GM19351 (cell line): ENCODE measurements around the gene HPN.
"Not testable (repeated sequence)": the region's sequence is repeated elsewhere in the genome, so short reads cannot be mapped to it uniquely, and the experiment has no call there.

ENCODE experiments used
- ATAC-seq: cut with Tn5 transposase; IDR thresholded peaks from one replicate; pipeline ENCODE4 v1.9.1; 2021; ENCODE audit warnings: mild to moderate bottlenecking, moderate library complexity; ENCODE audit not compliant: unreplicated experiment

The HPN gene

GRCh38 chr19:35041548-35042055 lies at the start of gene HPN:
TSS of gene HPN (plus strand) at chr19:35041721. CDS start at chr19:35042507, 786 bp downstream.
- no peak for ATAC-seq

- not testable (repeated sequence) for ATAC-seq
These were observed 48.9 kb upstream of the HPN start for GRCh38 chr19:34992582-34992981.

DNA sequence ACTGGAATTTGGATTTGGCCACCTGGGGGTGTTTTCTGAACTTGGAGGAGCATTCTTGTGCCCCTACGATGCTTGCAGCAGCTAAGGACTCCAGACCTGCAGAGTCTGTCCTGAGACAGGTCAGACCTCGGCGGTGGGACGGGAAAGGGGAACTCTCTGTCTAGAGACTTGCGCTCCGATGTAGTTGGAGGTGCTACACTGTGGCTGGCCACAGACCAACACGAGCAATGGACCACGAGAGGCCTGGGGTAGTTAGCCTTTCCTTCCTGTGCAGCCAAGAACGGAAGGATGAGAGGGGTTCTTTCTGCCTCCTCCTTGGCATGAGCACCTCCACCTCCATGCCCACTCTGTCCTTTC lies 47.3 kb upstream of the HPN start:
- no peak for ATAC-seq

DNA sequence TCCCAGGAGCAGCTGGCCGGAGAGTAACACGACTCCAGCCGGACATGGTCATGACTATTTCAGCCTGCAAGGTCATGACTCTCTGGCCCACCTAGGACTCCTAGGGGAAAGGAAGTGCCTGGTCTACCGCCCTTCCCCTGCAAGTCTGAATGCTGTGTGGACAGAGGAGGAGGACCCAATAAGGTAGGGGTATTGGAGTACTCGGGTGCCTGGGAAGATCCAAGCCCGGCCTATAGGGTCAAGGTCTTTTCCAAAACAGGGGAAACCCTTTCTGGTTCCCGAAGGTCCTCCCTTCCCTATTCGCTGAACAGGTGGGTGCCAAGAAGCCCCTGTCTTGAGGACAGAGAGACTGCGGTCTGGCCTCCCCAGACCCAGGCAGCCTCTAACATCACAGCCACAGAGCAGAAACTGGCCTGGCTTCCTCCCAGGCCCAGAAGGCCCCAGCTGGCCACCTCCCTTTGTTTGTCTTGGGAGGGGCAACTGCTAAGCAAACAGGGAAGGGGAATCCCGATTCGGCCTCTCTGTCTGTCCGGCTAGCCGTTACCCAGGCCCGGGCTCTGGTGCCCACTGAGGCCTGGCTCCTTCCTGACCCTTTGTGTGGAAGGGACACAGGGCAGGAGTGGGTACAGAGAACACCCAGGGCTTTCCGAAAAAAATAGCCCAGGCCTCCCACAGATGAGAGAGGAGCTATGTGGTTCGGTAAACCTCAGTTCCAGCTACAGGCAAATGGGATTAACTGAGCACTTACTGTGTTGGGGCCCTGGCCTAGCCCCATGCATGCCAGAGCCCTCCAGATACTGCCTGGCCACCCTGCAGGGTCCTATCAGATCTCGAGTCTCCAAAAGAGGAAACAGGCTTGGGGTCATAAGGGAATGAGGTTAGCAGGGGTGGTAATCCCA lies 46.6 kb upstream of the HPN start:
- ATAC-seq = no peak

DNA sequence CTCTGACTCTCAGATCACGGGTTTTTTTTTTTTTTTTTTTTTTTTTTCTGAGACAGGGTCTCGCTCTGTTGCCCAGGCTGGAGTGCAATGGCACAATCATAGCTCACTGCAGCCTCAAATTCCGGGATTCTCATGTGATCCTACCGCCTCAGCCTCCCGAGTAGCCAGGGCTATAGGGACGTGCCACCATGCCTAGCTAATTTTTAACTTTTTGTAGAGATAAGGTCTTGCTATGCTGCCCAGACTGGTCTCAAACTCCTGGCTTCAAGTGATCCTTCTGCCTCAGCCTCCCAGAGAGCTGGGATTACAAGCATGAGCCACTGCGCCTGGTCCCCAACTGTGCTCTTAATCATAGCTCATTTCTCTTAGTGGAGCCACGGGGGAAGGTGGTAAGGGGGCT lies 46.0 kb upstream of the HPN start:
- ATAC-seq = no peak

DNA sequence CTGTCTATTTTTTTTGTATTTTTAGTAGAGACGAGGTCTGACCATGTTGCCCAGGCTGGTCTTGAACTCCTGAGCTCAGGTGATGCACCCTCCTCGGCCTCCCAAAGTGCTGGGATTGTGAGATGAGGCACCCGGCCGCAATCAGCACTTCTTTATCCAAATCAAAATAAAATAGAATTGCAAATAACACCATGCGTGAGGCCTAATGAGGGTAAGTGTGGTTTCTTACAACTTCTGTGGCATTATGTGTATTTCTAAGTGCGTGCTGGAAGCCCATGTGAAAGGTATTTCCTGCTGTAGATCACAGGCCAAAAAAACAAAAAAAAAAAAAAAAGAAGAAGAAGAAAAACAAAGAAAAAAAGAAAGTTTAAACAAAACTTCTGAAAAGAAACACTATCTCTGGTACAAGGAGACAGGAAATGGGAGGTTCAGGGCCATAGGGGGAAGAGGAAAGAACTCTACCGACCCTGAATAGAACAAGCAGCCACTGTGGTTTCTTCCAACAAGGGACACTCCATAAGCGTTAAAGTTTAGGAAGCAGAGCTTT lies 44.4 kb upstream of the HPN start:
- ATAC-seq = no peak

- ATAC-seq = not testable (repeated sequence)
These were observed 43.3 kb upstream of the HPN start for GRCh38 chr19:34998224-34998623.

DNA sequence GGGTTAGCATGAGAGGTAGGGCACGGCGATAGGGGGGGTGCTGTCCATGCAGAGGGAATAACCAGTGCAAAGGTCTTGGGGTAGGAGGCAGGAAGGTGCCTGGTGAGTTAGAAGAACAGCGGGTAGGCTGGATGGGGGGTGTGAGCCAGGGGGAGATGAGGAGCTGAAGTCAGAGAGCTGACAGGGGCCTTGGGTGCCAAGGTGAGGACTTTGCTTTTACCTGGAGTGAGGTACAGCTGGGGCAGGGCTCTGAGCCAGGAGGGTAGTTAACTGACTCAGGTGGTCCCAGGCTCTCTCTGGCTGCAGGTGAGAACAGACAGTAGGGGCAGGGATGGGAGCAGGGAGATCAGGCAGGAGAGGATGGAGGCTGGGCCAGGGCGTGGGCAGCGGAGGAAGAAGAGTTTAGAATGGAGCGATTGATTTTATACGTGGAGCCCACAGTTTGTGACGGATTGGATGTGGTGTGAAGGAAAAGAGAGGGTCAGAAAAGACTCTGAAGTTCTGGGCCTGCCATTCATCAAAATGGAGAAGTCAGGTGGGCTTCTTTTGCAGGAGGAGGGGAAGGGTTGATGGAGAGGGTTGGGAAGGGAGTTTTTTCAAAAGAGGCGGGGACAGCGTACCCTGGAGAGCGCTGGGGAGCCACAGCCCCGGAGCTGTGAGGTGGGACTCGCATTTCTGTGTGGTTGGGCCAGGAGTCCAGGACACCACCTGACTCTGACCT lies 42.6 kb upstream of the HPN start:
- no peak for ATAC-seq

DNA sequence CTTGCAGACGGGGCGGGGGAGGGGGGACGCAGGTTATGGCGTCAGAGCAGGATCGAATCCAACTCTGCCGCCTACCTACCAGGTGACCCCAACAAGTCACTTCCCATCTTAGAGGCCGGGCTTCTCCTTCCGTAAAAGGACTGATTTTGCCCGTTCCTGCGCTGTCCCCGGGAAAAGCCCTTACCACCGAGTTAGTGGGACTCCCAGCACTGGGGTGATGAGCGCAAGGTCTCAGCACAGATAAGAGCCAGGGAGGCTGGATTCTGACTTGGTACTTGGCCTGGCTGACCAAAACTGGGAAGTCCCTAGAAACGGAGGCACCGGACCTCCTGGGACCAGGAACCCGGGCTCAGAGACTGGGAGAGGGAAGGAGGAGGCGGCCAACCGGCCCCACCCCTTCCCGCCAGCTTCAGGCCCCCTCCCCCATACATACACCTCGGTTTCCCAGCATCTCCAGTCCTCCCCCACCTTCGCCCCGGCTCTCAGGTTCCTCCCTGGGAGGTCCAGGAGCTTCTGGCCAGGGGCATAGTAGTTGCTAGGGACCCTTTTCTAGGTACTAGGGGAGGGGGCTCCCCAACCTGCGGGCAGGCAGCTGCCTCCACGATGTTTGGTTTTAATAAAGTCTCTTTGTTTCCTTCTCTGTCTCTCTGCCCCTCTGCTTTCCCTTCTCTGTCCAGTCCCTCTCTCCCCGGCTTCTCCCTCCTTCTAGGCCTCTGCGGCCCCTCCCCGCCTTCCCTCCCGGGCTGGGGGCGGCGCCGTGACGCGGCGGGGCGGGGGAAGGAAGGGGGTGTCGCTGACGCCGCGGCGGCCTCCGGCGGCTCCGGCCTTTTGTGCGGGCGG lies 41.8 kb upstream of the HPN start, which contains the start of gene GRAMD1A:
Gene GRAMD1A (plus strand): TSS at position 826 of the 840 bp plus-strand sequence. CDS start 156 bp downstream, outside the sequence.
- peak; percentile 56 for ATAC-seq

DNA sequence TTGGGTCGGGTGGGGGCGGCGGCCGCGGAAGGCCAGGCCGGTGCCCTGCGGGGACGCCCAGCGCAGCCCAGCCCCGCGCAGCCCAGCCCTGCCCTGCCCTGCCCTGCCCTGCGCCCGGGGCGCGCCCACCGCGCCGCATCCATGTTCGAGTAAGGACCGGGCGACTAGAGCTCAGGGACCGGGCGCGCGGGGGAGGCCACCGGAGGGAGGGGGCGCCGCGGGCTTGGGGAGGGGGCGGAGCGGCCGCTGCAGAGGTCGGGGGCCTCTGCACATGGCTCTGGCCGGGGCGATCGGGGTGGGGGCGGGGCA lies 41.2 kb upstream of the HPN start:
- no peak for ATAC-seq

- ATAC-seq = no peak
These were observed 40.6 kb upstream of the HPN start for GRCh38 chr19:35000647-35001501.

DNA sequence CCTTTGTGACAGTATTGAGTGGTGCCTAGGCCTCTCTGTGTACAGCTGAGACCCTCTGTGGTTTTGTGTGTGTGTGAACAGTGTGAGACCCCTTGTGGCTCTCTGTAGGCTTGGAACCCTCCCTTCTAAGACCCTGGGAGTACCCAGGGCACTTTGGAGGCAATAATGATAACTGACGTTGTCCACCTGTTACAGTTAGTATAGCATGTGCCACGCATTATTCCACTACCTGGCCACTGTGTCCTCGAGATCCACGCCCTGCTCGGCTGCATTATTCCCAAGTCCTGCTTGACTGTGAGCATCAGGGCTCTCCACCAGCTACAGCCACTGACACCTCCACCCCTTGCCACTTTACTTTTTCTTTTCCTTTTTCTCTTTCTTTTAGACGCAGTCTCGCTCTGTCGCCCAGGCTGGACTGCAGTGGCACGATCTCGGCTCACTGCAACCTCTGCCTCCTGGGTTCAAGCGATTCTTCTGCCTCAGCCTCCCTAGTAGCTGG lies 39.4 kb upstream of the HPN start:
- no peak for ATAC-seq

DNA sequence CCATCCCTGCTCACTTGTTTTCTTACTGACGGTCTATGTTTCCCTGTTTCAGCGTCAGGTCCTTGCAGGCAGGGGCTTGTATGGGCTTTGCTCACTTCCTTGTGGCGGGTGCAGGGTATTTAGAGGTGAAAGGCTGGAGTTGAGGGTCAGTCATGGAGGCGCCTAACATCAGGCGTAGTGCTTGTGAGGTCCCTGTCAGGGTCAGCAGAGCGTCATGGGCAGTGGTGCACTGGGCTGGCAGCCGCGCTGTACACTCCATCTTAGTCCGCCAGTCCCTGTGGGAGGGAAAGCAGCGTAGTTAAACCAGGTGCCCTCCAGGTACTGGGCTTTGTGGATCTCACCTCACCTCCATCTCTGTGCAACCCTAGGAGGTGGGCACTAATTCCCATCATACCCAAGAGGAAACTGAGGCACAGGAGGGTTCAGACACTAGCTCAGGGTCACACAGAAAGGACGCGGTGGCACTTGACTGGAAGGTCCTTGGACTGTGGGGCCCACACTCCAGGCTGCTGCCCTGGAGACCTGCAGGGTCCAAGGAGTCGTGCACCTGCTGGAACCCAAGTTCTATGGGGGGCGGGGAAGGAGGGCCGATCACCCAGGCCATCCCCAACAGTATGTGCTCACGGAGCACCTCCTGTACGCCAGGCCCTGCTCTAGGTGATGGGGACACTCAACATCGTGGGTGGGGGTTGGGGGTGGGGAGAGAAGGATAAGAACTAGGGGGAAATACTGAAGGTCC lies 36.8 kb upstream of the HPN start:
- ATAC-seq = no peak

DNA sequence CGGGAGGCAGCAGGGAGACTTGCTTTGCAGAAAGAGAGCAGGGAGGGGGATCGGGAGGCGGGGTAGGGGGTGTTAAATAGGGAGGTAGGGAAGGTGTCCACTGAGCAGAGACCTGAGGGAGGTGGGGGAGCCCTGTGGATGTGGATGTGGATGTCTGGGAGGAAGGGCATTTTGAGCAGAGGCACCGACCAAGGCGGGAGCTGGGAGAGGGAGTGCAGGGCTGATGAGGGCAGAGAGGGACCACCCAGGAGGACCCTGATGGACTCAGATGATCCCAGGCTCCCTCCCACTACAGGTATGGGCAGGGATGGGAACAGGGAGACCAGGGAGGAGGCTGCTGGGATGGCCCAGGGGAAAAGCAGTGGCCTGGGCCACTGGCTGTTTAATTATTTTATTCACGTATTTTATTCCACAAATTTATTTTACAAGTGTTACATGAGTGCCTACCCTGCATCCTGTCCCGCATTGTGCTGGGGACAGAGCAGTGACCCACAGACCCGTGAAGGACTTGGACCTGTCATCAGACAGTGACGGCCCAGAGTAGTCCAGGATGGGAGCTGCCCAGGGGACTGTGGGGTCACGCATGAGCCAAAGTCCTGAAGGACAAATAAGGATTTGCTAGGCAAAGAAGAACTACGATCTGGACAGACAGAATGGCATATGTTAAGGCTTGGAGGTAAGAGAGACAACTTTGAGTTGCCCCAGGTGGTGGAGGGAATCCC lies 36.1 kb upstream of the HPN start:
- no peak for ATAC-seq

- ATAC-seq = not testable (repeated sequence)
These were observed 35.5 kb upstream of the HPN start for GRCh38 chr19:35006007-35006341.

DNA sequence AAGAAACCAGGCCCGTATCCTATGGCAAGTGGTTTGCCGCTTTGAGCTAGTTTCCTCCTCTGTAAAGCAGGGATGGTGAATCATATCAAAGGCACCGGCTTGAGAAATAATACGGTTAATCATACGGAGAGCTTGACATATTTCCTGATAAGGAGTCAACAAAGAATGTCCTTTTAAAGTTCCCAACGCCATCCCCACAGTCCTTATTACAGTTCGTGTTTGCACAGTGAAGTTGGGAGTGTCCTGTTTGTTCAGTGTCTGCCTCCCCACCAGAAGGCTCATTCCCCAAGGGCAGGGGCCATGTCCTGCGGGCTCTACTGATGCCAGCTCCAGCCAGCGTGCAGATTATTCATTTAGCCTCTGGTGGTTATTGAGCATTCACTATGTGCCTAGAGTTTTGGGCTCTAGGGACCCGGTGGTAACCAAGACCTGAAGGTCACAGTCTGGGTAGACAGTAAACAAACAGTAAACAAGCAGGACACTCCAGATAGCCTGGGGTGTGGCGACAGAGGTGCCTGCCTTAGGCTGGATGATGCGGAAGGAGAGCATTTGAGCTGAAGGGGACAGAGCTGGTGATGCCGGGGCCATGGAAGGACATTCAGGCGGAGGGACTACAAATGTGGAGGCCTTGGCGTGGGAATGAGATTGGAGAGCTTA lies 35.1 kb upstream of the HPN start:
- no peak for ATAC-seq

DNA sequence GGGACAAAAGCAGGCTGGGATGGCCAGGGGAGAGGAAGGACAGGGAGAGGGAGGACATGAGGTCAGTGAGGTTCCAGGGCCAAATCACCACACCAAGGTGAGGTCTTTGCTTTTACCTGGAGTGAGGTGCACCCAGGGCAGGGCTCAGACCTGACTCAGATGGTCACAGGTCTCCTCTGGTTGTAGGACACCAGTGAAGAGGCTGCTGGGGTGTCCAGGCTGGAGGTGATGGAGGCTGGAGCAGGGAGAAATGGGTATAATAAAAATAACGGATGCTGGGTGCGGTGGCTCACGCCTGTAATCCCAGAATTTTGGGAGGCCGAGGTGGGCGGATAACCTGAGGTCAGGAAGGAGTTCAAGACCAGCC lies 34.5 kb upstream of the HPN start:
- no peak for ATAC-seq

- not testable (repeated sequence) for ATAC-seq
These were observed 34.1 kb upstream of the HPN start for GRCh38 chr19:35007427-35007826.
